NCI-H510A treated with DMSO at 0.1 percent for 48 hours (cell line): Measurements from ENCODE around the gene FBLN1.
"Not testable (repeated sequence)": the region's sequence is repeated elsewhere in the genome, so short reads cannot be mapped to it uniquely, and the experiment has no call there.

Source experiments
- DNase-seq: peaks from one replicate; lab custom pipeline; 2025; lab: John Stamatoyannopoulos, UW

The FBLN1 gene

GRCh38 chr22:45585946-45586540 is 83.4 kb downstream of the FBLN1 start:
- no peak for DNase-seq

- no peak for DNase-seq
Measured at GRCh38 chr22:45586651-45587405, 84.1 kb downstream of the FBLN1 start.

GRCh38 chr22:45587638-45588505 is 85.2 kb downstream of the FBLN1 start:
- DNase-seq, result no peak

GRCh38 chr22:45589556-45589955 is 86.9 kb downstream of the FBLN1 start:
- DNase-seq, result no peak

GRCh38 chr22:45590262-45590661 is 87.6 kb downstream of the FBLN1 start:
- no peak for DNase-seq

- not testable (repeated sequence) for DNase-seq
Measured at GRCh38 chr22:45591633-45592213, 89.0 kb downstream of the FBLN1 start.

- no peak for DNase-seq
Measured at GRCh38 chr22:45594123-45594941, 91.6 kb downstream of the FBLN1 start.

- DNase-seq, result peak; percentile 26
Measured at GRCh38 chr22:45597460-45598192, 94.9 kb downstream of the FBLN1 start.

GRCh38 chr22:45598596-45599217 is 96.0 kb downstream of the FBLN1 start:
- DNase-seq, result no peak

- DNase-seq, result peak; percentile 50
Measured at GRCh38 chr22:45599836-45600577, 97.3 kb downstream of the FBLN1 start.

- no peak for DNase-seq
Measured at GRCh38 chr22:45600790-45601730, 98.4 kb downstream of the FBLN1 start.

GRCh38 chr22:45602004-45602733 is 99.5 kb downstream of the FBLN1 start:
- no peak for DNase-seq

GRCh38 chr22:45602824-45603595 is 100.3 kb downstream of the FBLN1 start:
- peak; percentile 84 for DNase-seq

- DNase-seq, result no peak
Measured at GRCh38 chr22:45603619-45604018, 100.9 kb downstream of the FBLN1 start.

GRCh38 chr22:45608045-45608444 is 105.4 kb downstream of the FBLN1 start:
- DNase-seq, result not testable (repeated sequence)

- no peak for DNase-seq
Measured at GRCh38 chr22:45608763-45609180, 106.1 kb downstream of the FBLN1 start.

- DNase-seq, result no peak
Measured at GRCh38 chr22:45612451-45612901, 109.8 kb downstream of the FBLN1 start.
